ENCODE data around the gene ID1. TPM values are rescaled to one million over a fixed set of nuclear protein-coding genes. Genes with fewer than 3 reads are reported as not detected.

ID1 gene
- total and polyA plus RNA-seq, 2 of the 13 experiments (the other 11 are each of a cell fraction or from before 2014, with no cell fraction given): 320 to 419 TPM

DNA sequence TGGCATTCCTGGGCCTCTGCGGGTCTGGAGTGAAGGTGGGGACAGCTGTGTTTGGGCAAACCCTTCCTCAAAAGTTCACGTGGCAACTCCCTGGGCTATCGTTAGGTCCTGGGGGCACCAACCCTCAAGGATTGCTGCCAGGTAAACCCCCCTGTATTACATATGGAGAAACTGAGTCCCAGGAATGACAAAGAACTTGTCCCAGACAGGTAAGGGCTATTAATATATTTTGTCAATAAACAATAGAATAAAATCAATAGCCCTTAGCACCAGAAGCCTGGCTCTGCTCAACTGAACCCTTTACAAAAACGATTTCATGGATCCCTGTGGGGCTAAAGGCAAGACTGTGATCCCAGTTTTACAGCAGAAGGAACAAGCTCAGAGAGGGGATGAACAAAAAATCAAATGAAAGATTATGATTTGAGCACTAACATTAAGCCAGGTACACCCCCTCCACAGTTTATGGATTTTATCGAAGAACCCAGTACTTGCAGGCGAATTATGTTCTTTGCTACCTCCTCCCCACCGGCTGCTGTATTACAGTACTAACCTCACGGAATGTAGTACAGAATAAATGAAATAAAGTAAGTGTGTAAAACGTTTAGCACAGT, 2.7 kb downstream of the ID1 start (continued):
- TF ChIP-seq ZNF609 (CRISPR knock-in tag; IDR thresholded peaks at IDR 0.05; ENCODE audit: borderline replicate concordance) (0 out of 2 replicates have a peak, but pooled peaks have one; percentile 3), TFAP4 (IDR thresholded peaks at IDR 0.05; ENCODE audit: borderline replicate concordance, low read depth) (no peak; the same call in none of the 2 replicates), ZNF274 (CRISPR knock-in tag; IDR thresholded peaks at IDR 0.05) (no peak), TARDBP (CRISPR knock-in tag; IDR thresholded peaks at IDR 0.05) (peak; percentile 54), RBM22 (optimal IDR thresholded peaks at IDR 0.05; ENCODE audit: low read length) (no peak), HNRNPK (IDR thresholded peaks at IDR 0.05; ENCODE audit: low read depth, low read length, poor library complexity, severe bottlenecking) (peak; percentile 40), NFIC (IDR thresholded peaks at IDR 0.05; ENCODE audit: low read length) (no peak), TCF7 (IDR thresholded peaks at IDR 0.05; ENCODE audit: low read depth) (no peak), ASH2L (IDR thresholded peaks at IDR 0.05; ENCODE audit: insufficient read length, low read depth, low read length) (no peak), KDM6A (CRISPR knock-in tag; IDR thresholded peaks at IDR 0.05; ENCODE audit: low read depth) (peak; percentile 0; the same call in 1 of the 2 replicates), ZBTB7A (CRISPR knock-in tag; IDR thresholded peaks at IDR 0.05) (no peak), ZMAT3 (CRISPR knock-in tag; conservative IDR thresholded peaks at IDR 0.05) (0 out of 2 replicates have a peak, but pooled peaks have one; percentile 10), TOE1 (CRISPR knock-in tag; IDR thresholded peaks at IDR 0.05) (no peak), NBN (conservative IDR thresholded peaks at IDR 0.05) (no peak), SMAD3 (CRISPR knock-in tag; IDR thresholded peaks at IDR 0.05) (0 out of 2 replicates have a peak, but pooled peaks have one; percentile 29), KDM3A (CRISPR knock-in tag; IDR thresholded peaks at IDR 0.05; ENCODE audit: low read depth) (no peak), KAT2B (IDR thresholded peaks at IDR 0.05; ENCODE audit: borderline replicate concordance, low read depth, low read length) (peak; percentile 80), SIX4 (CRISPR knock-in tag; IDR thresholded peaks at IDR 0.05) (no peak), CENPT (CRISPR knock-in tag; IDR thresholded peaks at IDR 0.05; ENCODE audit: low read depth) (no peak), ZNF567 (CRISPR knock-in tag; IDR thresholded peaks at IDR 0.05; ENCODE audit: borderline replicate concordance) (no peak), MAFG (CRISPR knock-in tag; IDR thresholded peaks at IDR 0.05) (no peak), ZFP37 (CRISPR knock-in tag; IDR thresholded peaks at IDR 0.05; ENCODE audit: borderline replicate concordance) (peak; percentile 5; the same call in 1 of the 2 replicates), NCOA2 (CRISPR knock-in tag; IDR thresholded peaks at IDR 0.05) (0 out of 2 replicates have a peak, but pooled peaks have one; percentile 5)
- TF ChIP-seq, protein P1, sequence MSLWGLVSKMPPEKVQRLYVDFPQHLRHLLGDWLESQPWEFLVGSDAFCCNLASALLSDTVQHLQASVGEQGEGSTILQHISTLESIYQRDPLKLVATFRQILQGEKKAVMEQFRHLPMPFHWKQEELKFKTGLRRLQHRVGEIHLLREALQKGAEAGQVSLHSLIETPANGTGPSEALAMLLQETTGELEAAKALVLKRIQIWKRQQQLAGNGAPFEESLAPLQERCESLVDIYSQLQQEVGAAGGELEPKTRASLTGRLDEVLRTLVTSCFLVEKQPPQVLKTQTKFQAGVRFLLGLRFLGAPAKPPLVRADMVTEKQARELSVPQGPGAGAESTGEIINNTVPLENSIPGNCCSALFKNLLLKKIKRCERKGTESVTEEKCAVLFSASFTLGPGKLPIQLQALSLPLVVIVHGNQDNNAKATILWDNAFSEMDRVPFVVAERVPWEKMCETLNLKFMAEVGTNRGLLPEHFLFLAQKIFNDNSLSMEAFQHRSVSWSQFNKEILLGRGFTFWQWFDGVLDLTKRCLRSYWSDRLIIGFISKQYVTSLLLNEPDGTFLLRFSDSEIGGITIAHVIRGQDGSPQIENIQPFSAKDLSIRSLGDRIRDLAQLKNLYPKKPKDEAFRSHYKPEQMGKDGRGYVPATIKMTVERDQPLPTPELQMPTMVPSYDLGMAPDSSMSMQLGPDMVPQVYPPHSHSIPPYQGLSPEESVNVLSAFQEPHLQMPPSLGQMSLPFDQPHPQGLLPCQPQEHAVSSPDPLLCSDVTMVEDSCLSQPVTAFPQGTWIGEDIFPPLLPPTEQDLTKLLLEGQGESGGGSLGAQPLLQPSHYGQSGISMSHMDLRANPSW (CRISPR knock-in tag; IDR thresholded peaks at IDR 0.05; ENCODE audit: borderline replicate concordance): no peak

Data from HepG2 (cell line).